GM12865 (cell line): ENCODE data around the gene WBP1.
"Not testable (repeated sequence)": the region's sequence is repeated elsewhere in the genome, so short reads cannot be mapped to it uniquely, and the experiment has no call there.

ENCODE experiments used
- DNase-seq: peaks from one replicate; pipeline ENCODE4 v3.0.0; 2010; ENCODE audit warnings: low read depth
- H3K4me3 ChIP-seq: 2 replicates; pipeline ENCODE4 v1.5.1; 2011; ENCODE audit warnings: mild to moderate bottlenecking, low read depth, low read length, control low read depth
- TF ChIP-seq, protein P1 (sequence below): IDR thresholded peaks from 2 replicates; pipeline ENCODE4 v1.5.1; 2011; ENCODE audit warnings: low read length, control low read depth, low read depth, inconsistent platforms; ENCODE audit not compliant: insufficient read depth; ENCODE audit errors: missing control alignments

WBP1 gene

DNA sequence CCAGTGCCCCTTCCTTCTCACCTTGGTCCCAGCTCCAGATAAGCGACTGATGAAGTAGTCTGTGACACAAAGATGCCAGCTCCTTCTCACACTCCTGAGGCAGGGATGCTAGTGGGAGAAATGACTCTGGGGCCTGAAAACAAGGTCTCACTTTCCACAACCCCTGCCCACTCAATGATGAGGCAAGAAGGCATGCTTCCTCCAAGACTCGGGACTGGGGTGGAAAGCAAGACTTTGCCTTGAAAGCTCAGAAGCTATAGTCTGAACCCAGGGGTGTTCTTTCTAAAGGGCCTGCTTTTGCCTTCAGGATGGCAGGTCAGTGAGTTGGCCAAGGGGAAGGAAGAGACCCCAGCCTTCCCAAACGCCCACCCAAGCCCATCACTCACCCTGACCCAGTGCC lies 23.2 kb downstream of the WBP1 start:
- peak overlapping the region; percentile 90 for H3K4me3 ChIP-seq
- TF ChIP-seq, protein P1, sequence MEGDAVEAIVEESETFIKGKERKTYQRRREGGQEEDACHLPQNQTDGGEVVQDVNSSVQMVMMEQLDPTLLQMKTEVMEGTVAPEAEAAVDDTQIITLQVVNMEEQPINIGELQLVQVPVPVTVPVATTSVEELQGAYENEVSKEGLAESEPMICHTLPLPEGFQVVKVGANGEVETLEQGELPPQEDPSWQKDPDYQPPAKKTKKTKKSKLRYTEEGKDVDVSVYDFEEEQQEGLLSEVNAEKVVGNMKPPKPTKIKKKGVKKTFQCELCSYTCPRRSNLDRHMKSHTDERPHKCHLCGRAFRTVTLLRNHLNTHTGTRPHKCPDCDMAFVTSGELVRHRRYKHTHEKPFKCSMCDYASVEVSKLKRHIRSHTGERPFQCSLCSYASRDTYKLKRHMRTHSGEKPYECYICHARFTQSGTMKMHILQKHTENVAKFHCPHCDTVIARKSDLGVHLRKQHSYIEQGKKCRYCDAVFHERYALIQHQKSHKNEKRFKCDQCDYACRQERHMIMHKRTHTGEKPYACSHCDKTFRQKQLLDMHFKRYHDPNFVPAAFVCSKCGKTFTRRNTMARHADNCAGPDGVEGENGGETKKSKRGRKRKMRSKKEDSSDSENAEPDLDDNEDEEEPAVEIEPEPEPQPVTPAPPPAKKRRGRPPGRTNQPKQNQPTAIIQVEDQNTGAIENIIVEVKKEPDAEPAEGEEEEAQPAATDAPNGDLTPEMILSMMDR = no peak
- no peak for DNase-seq

DNA sequence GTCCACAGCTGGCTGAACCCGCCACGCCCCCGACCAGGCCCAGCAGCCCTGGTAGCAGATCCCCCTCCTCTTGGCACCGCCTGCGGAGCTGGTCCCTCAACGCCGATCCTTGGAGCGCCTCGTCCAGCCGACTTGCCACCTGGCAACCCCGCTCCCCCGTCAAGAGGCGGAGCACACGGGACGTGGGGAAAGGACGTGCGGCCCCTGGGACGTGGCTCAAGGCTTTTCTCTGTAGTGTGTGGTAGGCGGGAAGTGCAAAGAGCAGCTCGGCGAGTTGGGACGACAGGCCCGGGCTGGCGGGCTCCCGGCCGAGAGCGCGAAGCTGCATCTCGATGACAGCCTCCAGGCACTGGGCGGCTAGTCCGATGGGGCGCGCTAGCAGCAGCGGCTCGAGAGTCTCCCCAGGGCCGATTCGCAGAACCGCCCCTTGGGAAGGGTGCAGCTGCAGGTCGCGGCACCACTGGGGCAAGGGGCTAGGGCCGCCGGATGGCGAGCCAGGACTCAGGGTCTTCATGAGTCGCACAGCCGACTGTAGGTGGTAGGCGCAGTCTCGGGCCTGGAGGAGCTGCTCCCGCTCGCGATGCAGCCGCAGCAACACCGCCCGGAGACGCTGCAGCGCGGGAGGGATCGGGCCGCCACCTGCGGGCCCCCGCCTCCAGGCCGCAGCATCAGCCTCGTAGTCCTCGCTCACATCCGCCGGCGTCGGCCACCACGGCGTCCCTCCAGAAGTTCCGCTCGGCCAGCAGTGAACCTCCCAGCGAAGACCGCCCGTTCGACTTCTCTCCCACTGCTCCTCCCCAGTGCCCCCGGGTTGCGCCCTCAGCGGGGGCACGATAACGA lies 23.9 kb downstream of the WBP1 start:
- peak overlapping the region; percentile 90 for H3K4me3 ChIP-seq
- TF ChIP-seq, protein P1 = no peak
- peak; percentile 81 for DNase-seq

GRCh38 chr2:74482801-74483674 lies 24.8 kb downstream of the WBP1 start, which contains the start of the genes CCDC142 and TTC31:
Gene CCDC142, minus strand, starts transcription at chr2:74482998. Its CDS starts 161 bp downstream, at chr2:74482837.
Gene TTC31, plus strand, starts transcription at chr2:74483081. Its CDS starts 15 bp downstream, at chr2:74483096.
- DNase-seq = peak; percentile 96
- TF ChIP-seq, protein P1 = peak; percentile 95
- peak within 1 kb of the TSS; percentile 90 for H3K4me3 ChIP-seq

GRCh38 chr2:74483675-74484164 lies 25.5 kb downstream of the WBP1 start:
- DNase-seq = not testable (repeated sequence)

DNA sequence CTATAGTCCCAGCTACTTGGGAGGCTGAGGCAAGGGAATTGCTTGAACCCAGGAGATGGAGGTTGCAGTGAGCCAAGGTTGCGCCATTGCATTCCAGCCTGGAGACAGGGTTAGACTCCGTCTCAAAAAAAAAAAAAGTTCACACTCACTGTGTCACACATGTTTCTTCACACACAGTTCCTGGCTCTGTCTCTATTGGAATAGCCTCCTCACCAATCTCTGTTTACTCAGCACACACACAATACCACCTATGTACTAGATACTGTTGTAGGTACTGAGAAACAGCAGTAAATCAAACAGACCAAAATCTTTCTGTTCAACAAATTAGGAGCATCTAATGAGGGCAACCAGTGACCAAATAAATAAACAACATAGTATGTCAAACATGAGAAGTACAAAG lies 27.9 kb downstream of the WBP1 start:
- no peak overlapping the region for H3K4me3 ChIP-seq
- no peak for DNase-seq
- TF ChIP-seq, protein P1 = no peak

More at GRCh38 chr2:74483675-74484164, 25.5 kb downstream of the WBP1 start:
- peak overlapping the region; percentile 90 for H3K4me3 ChIP-seq

- no peak for DNase-seq
- H3K4me3 ChIP-seq = no peak overlapping the region
- TF ChIP-seq, protein P1 = no peak
Measured at GRCh38 chr2:74488643-74489481, 30.6 kb downstream of the WBP1 start.

DNA sequence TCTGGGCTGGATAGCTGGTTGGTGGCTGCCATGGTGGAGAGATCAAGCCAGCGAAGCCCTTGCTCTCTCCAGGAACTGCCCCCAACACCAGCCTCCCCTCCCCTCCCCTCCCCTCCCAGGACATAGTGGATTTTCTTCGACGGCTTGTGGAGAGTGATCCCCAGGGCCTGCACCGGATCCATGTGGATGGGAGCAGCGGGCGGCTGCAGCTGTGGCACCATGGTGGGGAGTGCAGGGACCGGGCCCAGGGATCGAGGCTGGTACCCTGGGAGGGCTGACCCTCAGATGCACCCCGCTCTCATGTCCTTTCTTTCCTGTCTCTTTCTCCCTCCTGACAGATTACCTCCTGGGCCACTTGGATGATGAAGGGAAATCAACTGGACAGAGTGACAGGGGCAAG lies 31.7 kb downstream of the WBP1 start:
- DNase-seq = no peak
- TF ChIP-seq, protein P1 = no peak
- H3K4me3 ChIP-seq = no peak overlapping the region
